Ascending aorta (tissue), 2 donors: Measurements from ENCODE around the gene FAM135A. TPM values are rescaled to one million over a fixed set of nuclear protein-coding genes. Genes with fewer than 3 reads are reported as not detected.
"Not testable (repeated sequence)": the region's sequence is repeated elsewhere in the genome, so short reads cannot be mapped to it uniquely, and the experiment has no call there.

ENCODE experiments used
- DNase-seq, 2 donors: peaks; one replicate each; pipeline ENCODE4 v3.0.0-alpha.2; 2019; ENCODE audit warnings: low spot score in 2 of 2
- H3K27ac ChIP-seq, 2 donors: fragments of 200-600 bp; sonication (generic); one replicate each; pipeline ENCODE4 v1.5.1; 2016 to 2017; ENCODE audit warnings: mild to moderate bottlenecking in 1 of 2
- H3K27me3 ChIP-seq: fragments of 200-600 bp; sonication (generic); one replicate; pipeline ENCODE4 v1.5.1; 2017
- H3K36me3 ChIP-seq, 2 donors: fragments of 200-600 bp; sonication (generic); one replicate each; pipeline ENCODE4 v1.5.1; 2016
- H3K4me1 ChIP-seq, 2 donors: fragments of 200-600 bp; sonication (generic); one replicate each; pipeline ENCODE4 v1.5.1; 2016 to 2017; ENCODE audit warnings: mild to moderate bottlenecking in 1 of 2
- H3K4me3 ChIP-seq, 2 donors: fragments of 200-600 bp; sonication (generic); one replicate each; pipeline ENCODE4 v1.5.1; 2016 to 2017; ENCODE audit warnings: mild to moderate bottlenecking in 1 of 2
- H3K9me3 ChIP-seq, 2 donors: fragments of 200-600 bp; sonication (generic); one replicate each; pipeline ENCODE4 v1.5.1; 2016
- CTCF ChIP-seq, 3 experiments: fragments of 200-600 bp in 2 of 3; fragments of 450-650 bp in 1 of 3; sonication (generic) in 2 of 3; IDR thresholded peaks; one replicate each; pipeline ENCODE4 v1.5.1; 2016 to 2019; ENCODE audit warnings: antibody characterized with exemption in 3 of 3, mild to moderate bottlenecking in 1 of 3, moderate library complexity in 1 of 3
- intact Hi-C: fragments of 100-400 bp; cut with DNase I; formaldehyde crosslinking; loops from one replicate; pipeline ENCODE4 v1.15.1; 2023
- total RNA-seq: library from RNA; depleted of rRNA; stranded (reverse); fragments of >200 nt; gene quantifications from one replicate; pipeline ENCODE4 v1.1.0, GENCODE V29; 2016

FAM135A gene
- total RNA-seq, 1 donor from 2014 or later, result 10.7 TPM

DNA sequence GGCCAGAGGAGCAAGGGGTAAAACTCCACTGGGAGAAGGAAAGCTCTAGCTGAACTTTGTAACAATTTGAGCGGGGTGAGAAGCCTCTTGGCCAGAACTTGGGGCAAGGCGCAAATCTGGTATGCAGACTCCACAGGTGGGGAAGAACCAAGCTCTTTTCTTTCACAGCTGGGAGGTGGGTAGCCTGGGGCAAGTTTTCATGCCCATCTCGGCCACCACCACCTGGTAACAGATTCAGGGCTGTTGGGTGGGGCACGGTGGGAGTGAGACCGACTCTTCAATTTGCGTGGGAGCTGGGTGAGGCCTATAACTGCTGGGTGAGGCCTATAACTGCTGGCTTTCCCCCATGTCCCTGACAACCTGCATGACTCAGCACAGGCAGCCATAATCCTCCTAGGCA lies 190.9 kb downstream of the FAM135A start:
- H3K27me3 ChIP-seq, result no peaks in the 10 kb centered on the region
- H3K4me1 ChIP-seq, result no peaks in the 10 kb centered on the region
- H3K36me3 ChIP-seq, result no peaks in the 10 kb centered on the region
- no peak for TF ChIP-seq CTCF (IDR thresholded peaks at IDR 0.05)
- intact Hi-C loops, result no loop called here
- H3K9me3 ChIP-seq, result peaks cover 0 to 3% of the 10 kb centered on the region in 2 donors
- no peak overlapping the region for H3K27ac ChIP-seq
- DNase-seq, result no peak
- no peak overlapping the region for H3K4me3 ChIP-seq

DNA sequence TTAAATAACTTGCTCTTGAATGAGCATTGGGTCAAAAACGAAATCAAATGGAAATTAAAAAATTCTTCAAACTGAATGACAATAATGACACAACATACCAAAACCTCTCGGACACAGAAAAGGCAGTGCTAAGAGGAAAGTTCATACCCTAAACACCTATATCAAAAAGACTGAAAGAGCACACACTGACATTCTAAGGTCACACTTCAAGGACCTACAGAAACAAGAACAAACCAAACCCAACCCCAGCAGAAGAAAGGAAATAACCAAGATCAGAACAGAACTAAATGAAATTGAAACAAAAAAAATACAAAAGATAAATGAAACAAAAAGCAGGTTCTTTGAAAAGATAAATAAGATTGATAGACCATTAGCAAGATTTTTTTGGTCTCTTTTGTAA lies 194.1 kb downstream of the FAM135A start:
- H3K4me1 ChIP-seq, H3K27ac ChIP-seq, intact Hi-C loops, H3K27me3 ChIP-seq, DNase-seq, H3K36me3 ChIP-seq, H3K4me3 ChIP-seq, H3K9me3 ChIP-seq: not testable (repeated sequence)

DNA sequence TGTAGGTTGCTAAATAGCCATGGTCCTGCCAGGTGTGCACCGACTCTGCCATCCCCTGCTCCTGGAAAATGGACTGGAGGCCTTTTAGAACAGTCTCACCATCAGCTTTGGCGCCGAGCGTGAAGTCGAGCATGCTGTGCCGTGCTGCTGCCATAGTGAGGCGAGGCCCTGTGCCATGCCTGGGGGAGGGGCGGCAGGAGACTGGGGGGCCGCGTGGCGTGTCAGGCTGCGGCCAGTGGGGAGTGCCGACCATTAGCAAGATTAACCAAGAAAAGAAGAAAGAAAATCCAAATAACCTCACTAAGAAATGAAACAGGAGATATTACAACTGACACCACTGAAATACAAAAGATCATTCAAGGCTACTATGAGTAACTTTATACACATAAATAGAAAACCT lies 195.9 kb downstream of the FAM135A start:
- intact Hi-C loops, H3K4me1 ChIP-seq, H3K27me3 ChIP-seq, H3K36me3 ChIP-seq, H3K9me3 ChIP-seq, H3K4me3 ChIP-seq, DNase-seq, H3K27ac ChIP-seq: not testable (repeated sequence)

Other genes with a start within 250 kb of the FAM135A start
- gene COL9A1, start 110.4 kb upstream of the FAM135A start, total RNA-seq, result 0.21 TPM
- gene SDHAF4, start 153.4 kb downstream of the FAM135A start, total RNA-seq, result 3.5 TPM